Naive thymus-derived CD8-positive, alpha-beta T cell (primary cell): ENCODE measurements around the gene ABHD17C. TPM values are rescaled to one million over a fixed set of nuclear protein-coding genes. Genes with fewer than 3 reads are reported as not detected.

ENCODE experiments used
- ATAC-seq, 2 donors: fragments of 150-1000 bp; cut with Tn5 transposase in 1 of 2; sonication (Bioruptor Pico), chemical (Tn5 transposase) in 1 of 2; 1 replicate in 1 of 2; 2 replicates in 1 of 2; pipeline ENCODE4 v1.10.0; 2021; ENCODE audit warnings: mild to moderate bottlenecking in 2 of 2, moderate library complexity in 2 of 2
- POLR2A ChIA-PET: fragments of 350-600 bp; sonication (Branson Sonifier 250); formaldehyde crosslinking; loops from one replicate; lab custom pipeline; 2021; ENCODE audit warnings: antibody characterized with exemption; lab: Charles Lee
- DNase-seq, 10 donors: peaks; one replicate each; pipeline versions ENCODE4 v3.0.0 to v3.0.0-alpha.2; 2020 to 2022
- H3K27ac Mint-ChIP-seq, 10 donors: one replicate each; pipeline ENCODE4 v1.8.0; 2020 to 2022; ENCODE audit warnings: mild to moderate bottlenecking in 10 of 10, mixed read lengths in 10 of 10, moderate library complexity in 4 of 10, inconsistent platforms in 1 of 10
- H3K27me3 Mint-ChIP-seq, 5 donors: one replicate each; pipeline ENCODE4 v1.8.0; 2021 to 2022; ENCODE audit warnings: mixed read lengths in 5 of 5
- H3K36me3 Mint-ChIP-seq, 3 donors: one replicate each; pipeline ENCODE4 v1.8.0; 2020 to 2022; ENCODE audit warnings: mixed read lengths in 3 of 3, mild to moderate bottlenecking in 2 of 3, inconsistent platforms in 1 of 3
- H3K4me1 Mint-ChIP-seq, 4 donors: one replicate each; pipeline ENCODE4 v1.8.0; 2021 to 2022; ENCODE audit warnings: mixed read lengths in 4 of 4
- H3K4me3 Mint-ChIP-seq, 10 donors: one replicate each; pipeline ENCODE4 v1.8.0; 2020 to 2022; ENCODE audit warnings: mild to moderate bottlenecking in 10 of 10, mixed read lengths in 10 of 10, moderate library complexity in 6 of 10, inconsistent platforms in 1 of 10
- H3K9me3 Mint-ChIP-seq, 9 donors: one replicate each; pipeline ENCODE4 v1.8.0; 2020 to 2022; ENCODE audit warnings: mixed read lengths in 9 of 9, mild to moderate bottlenecking in 3 of 9, inconsistent platforms in 1 of 9, moderate library complexity in 1 of 9
- polyA plus RNA-seq, 3 donors: library from polyadenylated mRNA; unstranded; fragments of 300-500 nt; fragmentation: Illumina TruSeq; gene quantifications; one replicate each; pipeline ENCODE4 v1.2.3, GENCODE V29; 2021
- total RNA-seq, 8 experiments: library from RNA in 2 of 8; stranded (reverse) in 2 of 8; gene quantifications; one replicate each; pipeline ENCODE4 v1.2.3 and lab custom pipeline; 2021 to 2026

Gene ABHD17C
- total and polyA plus RNA-seq, 5 experiments from 2014 or later = 0.08 to 2.5 (median 1.8) TPM

GRCh38 chr15:80803580-80804525 lies 108.7 kb downstream of the ABHD17C start:
- ATAC-seq (peak in 1 of 2 donors; percentile 35), DNase-seq (peak in 2 of 10 donors; percentile 5 to 6)
- peaks cover 0 to 3% (median 0%) of the 10 kb centered on the region in 5 donors for H3K27me3 Mint-ChIP-seq
- POLR2A ChIA-PET = interaction anchor here (0.6 to 1.0 kb wide), 2 partner anchors 10 to 197 kb away, joined by 3 to 6 read pairs; partner anchors contain the start of gene TLNRD1
- no peaks in the 10 kb centered on the region for H3K36me3 Mint-ChIP-seq
- H3K27ac Mint-ChIP-seq = peak overlapping the region in 3 of 10 donors; percentile 27 to 53 (median 27)
- no peaks in the 10 kb centered on the region for H3K9me3 Mint-ChIP-seq
- H3K4me3 Mint-ChIP-seq = peak overlapping the region in 4 of 10 donors; percentile 0 to 70 (median 48)
- peaks cover 12 to 27% (median 21%) of the 10 kb centered on the region in 4 donors for H3K4me1 Mint-ChIP-seq

- Mint-ChIP-seq H3K36me3 (no peaks in the 10 kb centered on the region), H3K4me3 (peak overlapping the region in 8 of 10 donors; percentile 2 to 70 (median 36)), H3K27ac (peak overlapping the region in 7 of 10 donors; percentile 16 to 83 (median 49)), H3K4me1 (peaks cover 12 to 27% (median 21%) of the 10 kb centered on the region in 4 donors), H3K9me3 (no peaks in the 10 kb centered on the region), H3K27me3 (peaks cover 0 to 3% (median 0%) of the 10 kb centered on the region in 5 donors)
- peak in 2 of 10 donors; percentile 2 to 21 for DNase-seq
- ATAC-seq = peak in 1 of 2 donors; percentile 23
- POLR2A ChIA-PET = interaction anchor here (1.0 kb wide), 1 partner anchor 195 kb away, joined by 3 read pairs; the partner anchor contains the start of gene TLNRD1
Observed at GRCh38 chr15:80804970-80805495, 109.9 kb downstream of the ABHD17C start.

Other genes with a start within 250 kb of the ABHD17C start
- gene CEMIP, start 84.1 kb downstream of the ABHD17C start, total RNA-seq = not detected
- gene CEMIP, start 84.1 kb downstream of the ABHD17C start, polyA plus RNA-seq = under 1 TPM in 1 of 3 donors, not detected in 2; 0.13 TPM